ENCODE results near the gene OSBPL10.

Gene OSBPL10

GRCh38 chr3:31858439-31858838 lies 122.6 kb downstream of the OSBPL10 start:
- Histone ChIP-seq H3K4me2 (ENCODE audit: low read length) (no peak overlapping the region), H2BK5ac (ENCODE audit: low read depth, low read length, poor library complexity) (no peak overlapping the region), H4K8ac (ENCODE audit: low read depth, low read length) (no peak overlapping the region), H3K14ac (ENCODE audit: low read length) (no peak overlapping the region), H4K12ac (ENCODE audit: low read depth, low read length) (no peak overlapping the region), H3K36me3 (ENCODE audit: control insufficient read depth in 1 of 2, insufficient read depth in 2 of 2, low read length in 2 of 2) (no peaks in the 10 kb centered on the region), H3K9ac (ENCODE audit: low read length) (no peak overlapping the region), H3K79me1 (ENCODE audit: low read length) (no peaks in the 10 kb centered on the region), H2BK12ac (ENCODE audit: low read length) (no peak overlapping the region), H3K4me3 (ENCODE audit: low read depth, low read length) (no peak overlapping the region), H3K4me1 (ENCODE audit: control insufficient read depth in 1 of 2, insufficient read depth in 2 of 2, low read length in 2 of 2) (no peaks in the 10 kb centered on the region), H3K4ac (ENCODE audit: low read depth, low read length) (no peak overlapping the region), H3K18ac (ENCODE audit: low read length) (no peak overlapping the region), H3K79me2 (ENCODE audit: control insufficient read depth, insufficient read depth, low read length, poor library complexity) (no peaks in the 10 kb centered on the region), H2AK5ac (ENCODE audit: low read length) (no peak overlapping the region), H3K23ac (ENCODE audit: low read length) (no peak overlapping the region), H3K27ac (ENCODE audit: low read depth, low read length) (no peak overlapping the region), H3K9me3 (ENCODE audit: insufficient read depth, low read depth, low read length) (no peaks in the 10 kb centered on the region), H2AFZ (ENCODE audit: insufficient read depth, low read length, poor library complexity) (no peak overlapping the region), H3K27me3 (ENCODE audit: insufficient read depth, low read length) (no peaks in the 10 kb centered on the region), H2BK120ac (ENCODE audit: insufficient read depth, low read length, poor library complexity) (no peak overlapping the region), H4K91ac (ENCODE audit: low read depth, low read length) (no peak overlapping the region)
- DNase-seq = no peak
- WGBS (ENCODE audit: extremely low coverage, insufficient coverage, insufficient read length) = no CpG with 5 or more reads among the region's 3 CpGs

- Histone ChIP-seq H4K12ac (ENCODE audit: low read depth, low read length) (no peak overlapping the region), H2BK12ac (ENCODE audit: low read length) (no peak overlapping the region), H3K27ac (ENCODE audit: low read depth, low read length) (no peak overlapping the region), H3K4me2 (ENCODE audit: low read length) (no peak overlapping the region), H3K36me3 (ENCODE audit: control insufficient read depth in 1 of 2, insufficient read depth in 2 of 2, low read length in 2 of 2) (no peaks in the 10 kb centered on the region), H2AK5ac (ENCODE audit: low read length) (no peak overlapping the region), H3K23ac (ENCODE audit: low read length) (no peak overlapping the region), H3K9me3 (ENCODE audit: insufficient read depth, low read depth, low read length) (no peaks in the 10 kb centered on the region), H2BK5ac (ENCODE audit: low read depth, low read length, poor library complexity) (no peak overlapping the region), H3K4me1 (ENCODE audit: control insufficient read depth in 1 of 2, insufficient read depth in 2 of 2, low read length in 2 of 2) (no peaks in the 10 kb centered on the region), H3K4me3 (ENCODE audit: low read depth, low read length) (no peak overlapping the region), H4K8ac (ENCODE audit: low read depth, low read length) (no peak overlapping the region), H2BK120ac (ENCODE audit: insufficient read depth, low read length, poor library complexity) (no peak overlapping the region), H3K18ac (ENCODE audit: low read length) (no peak overlapping the region), H3K79me1 (ENCODE audit: low read length) (no peaks in the 10 kb centered on the region), H3K27me3 (ENCODE audit: insufficient read depth, low read length) (no peaks in the 10 kb centered on the region), H3K4ac (ENCODE audit: low read depth, low read length) (no peak overlapping the region), H4K91ac (ENCODE audit: low read depth, low read length) (no peak overlapping the region), H3K14ac (ENCODE audit: low read length) (no peak overlapping the region), H3K79me2 (ENCODE audit: control insufficient read depth, insufficient read depth, low read length, poor library complexity) (no peaks in the 10 kb centered on the region), H3K9ac (ENCODE audit: low read length) (no peak overlapping the region), H2AFZ (ENCODE audit: insufficient read depth, low read length, poor library complexity) (no peak overlapping the region)
- DNase-seq = no peak
- WGBS (ENCODE audit: extremely low coverage, insufficient coverage, insufficient read length) = no CpG with 5 or more reads among the region's 3 CpGs
Observed at GRCh38 chr3:31853580-31853979, 127.5 kb downstream of the OSBPL10 start.

- H2BK120ac ChIP-seq (ENCODE audit: insufficient read depth, low read length, poor library complexity) = no peak overlapping the region
- no peak overlapping the region for H3K23ac ChIP-seq (ENCODE audit: low read length)
- H3K14ac ChIP-seq (ENCODE audit: low read length) = no peak overlapping the region
- H3K27me3 ChIP-seq (ENCODE audit: insufficient read depth, low read length) = no peaks in the 10 kb centered on the region
- no peak overlapping the region for H3K9ac ChIP-seq (ENCODE audit: low read length)
- H4K8ac ChIP-seq (ENCODE audit: low read depth, low read length) = no peak overlapping the region
- H3K79me2 ChIP-seq (ENCODE audit: control insufficient read depth, insufficient read depth, low read length, poor library complexity) = no peaks in the 10 kb centered on the region
- H3K4me2 ChIP-seq (ENCODE audit: low read length) = no peak overlapping the region
- H3K79me1 ChIP-seq (ENCODE audit: low read length) = no peaks in the 10 kb centered on the region
- no CpG with 5 or more reads among the region's 10 CpGs for WGBS (ENCODE audit: extremely low coverage, insufficient coverage, insufficient read length)
- no peak overlapping the region for H2BK5ac ChIP-seq (ENCODE audit: low read depth, low read length, poor library complexity)
- no peak overlapping the region for H3K4me3 ChIP-seq (ENCODE audit: low read depth, low read length)
- H3K36me3 ChIP-seq (ENCODE audit: control insufficient read depth in 1 of 2, insufficient read depth in 2 of 2, low read length in 2 of 2) = no peaks in the 10 kb centered on the region
- no peak for DNase-seq
- H3K9me3 ChIP-seq (ENCODE audit: insufficient read depth, low read depth, low read length) = no peaks in the 10 kb centered on the region
- H3K4me1 ChIP-seq (ENCODE audit: control insufficient read depth in 1 of 2, insufficient read depth in 2 of 2, low read length in 2 of 2) = no peaks in the 10 kb centered on the region
- H4K12ac ChIP-seq (ENCODE audit: low read depth, low read length) = no peak overlapping the region
- no peak overlapping the region for H2AK5ac ChIP-seq (ENCODE audit: low read length)
- no peak overlapping the region for H4K91ac ChIP-seq (ENCODE audit: low read depth, low read length)
- H3K18ac ChIP-seq (ENCODE audit: low read length) = no peak overlapping the region
- no peak overlapping the region for H3K27ac ChIP-seq (ENCODE audit: low read depth, low read length)
- H2BK12ac ChIP-seq (ENCODE audit: low read length) = no peak overlapping the region
- H3K4ac ChIP-seq (ENCODE audit: low read depth, low read length) = no peak overlapping the region
- no peak overlapping the region for H2AFZ ChIP-seq (ENCODE audit: insufficient read depth, low read length, poor library complexity)
Observed at GRCh38 chr3:31851278-31851677, 129.8 kb downstream of the OSBPL10 start.

- no peak overlapping the region for H3K18ac ChIP-seq (ENCODE audit: low read length)
- no peaks in the 10 kb centered on the region for H3K27me3 ChIP-seq (ENCODE audit: insufficient read depth, low read length)
- no peak overlapping the region for H2AK5ac ChIP-seq (ENCODE audit: low read length)
- H2BK5ac ChIP-seq (ENCODE audit: low read depth, low read length, poor library complexity) = no peak overlapping the region
- no peak overlapping the region for H3K14ac ChIP-seq (ENCODE audit: low read length)
- no peaks in the 10 kb centered on the region for H3K4me1 ChIP-seq (ENCODE audit: control insufficient read depth in 1 of 2, insufficient read depth in 2 of 2, low read length in 2 of 2)
- no peaks in the 10 kb centered on the region for H3K79me1 ChIP-seq (ENCODE audit: low read length)
- H2AFZ ChIP-seq (ENCODE audit: insufficient read depth, low read length, poor library complexity) = no peak overlapping the region
- H4K91ac ChIP-seq (ENCODE audit: low read depth, low read length) = no peak overlapping the region
- no peaks in the 10 kb centered on the region for H3K79me2 ChIP-seq (ENCODE audit: control insufficient read depth, insufficient read depth, low read length, poor library complexity)
- H4K8ac ChIP-seq (ENCODE audit: low read depth, low read length) = no peak overlapping the region
- no peak overlapping the region for H3K4ac ChIP-seq (ENCODE audit: low read depth, low read length)
- no peak overlapping the region for H3K4me2 ChIP-seq (ENCODE audit: low read length)
- H3K4me3 ChIP-seq (ENCODE audit: low read depth, low read length) = no peak overlapping the region
- H2BK12ac ChIP-seq (ENCODE audit: low read length) = no peak overlapping the region
- H3K27ac ChIP-seq (ENCODE audit: low read depth, low read length) = no peak overlapping the region
- H2BK120ac ChIP-seq (ENCODE audit: insufficient read depth, low read length, poor library complexity) = no peak overlapping the region
- no peaks in the 10 kb centered on the region for H3K9me3 ChIP-seq (ENCODE audit: insufficient read depth, low read depth, low read length)
- no peak for DNase-seq
- H3K23ac ChIP-seq (ENCODE audit: low read length) = no peak overlapping the region
- H3K9ac ChIP-seq (ENCODE audit: low read length) = no peak overlapping the region
- H4K12ac ChIP-seq (ENCODE audit: low read depth, low read length) = no peak overlapping the region
- H3K36me3 ChIP-seq (ENCODE audit: control insufficient read depth in 1 of 2, insufficient read depth in 2 of 2, low read length in 2 of 2) = no peaks in the 10 kb centered on the region
Observed at GRCh38 chr3:31848911-31849310, 132.2 kb downstream of the OSBPL10 start.
